ENCODE data around the gene MAGI3. TPM values are rescaled to one million over a fixed set of nuclear protein-coding genes. Genes with fewer than 3 reads are reported as not detected.

The MAGI3 gene
- total RNA-seq, 1 donor from 2014 or later, result 4.6 TPM

DNA sequence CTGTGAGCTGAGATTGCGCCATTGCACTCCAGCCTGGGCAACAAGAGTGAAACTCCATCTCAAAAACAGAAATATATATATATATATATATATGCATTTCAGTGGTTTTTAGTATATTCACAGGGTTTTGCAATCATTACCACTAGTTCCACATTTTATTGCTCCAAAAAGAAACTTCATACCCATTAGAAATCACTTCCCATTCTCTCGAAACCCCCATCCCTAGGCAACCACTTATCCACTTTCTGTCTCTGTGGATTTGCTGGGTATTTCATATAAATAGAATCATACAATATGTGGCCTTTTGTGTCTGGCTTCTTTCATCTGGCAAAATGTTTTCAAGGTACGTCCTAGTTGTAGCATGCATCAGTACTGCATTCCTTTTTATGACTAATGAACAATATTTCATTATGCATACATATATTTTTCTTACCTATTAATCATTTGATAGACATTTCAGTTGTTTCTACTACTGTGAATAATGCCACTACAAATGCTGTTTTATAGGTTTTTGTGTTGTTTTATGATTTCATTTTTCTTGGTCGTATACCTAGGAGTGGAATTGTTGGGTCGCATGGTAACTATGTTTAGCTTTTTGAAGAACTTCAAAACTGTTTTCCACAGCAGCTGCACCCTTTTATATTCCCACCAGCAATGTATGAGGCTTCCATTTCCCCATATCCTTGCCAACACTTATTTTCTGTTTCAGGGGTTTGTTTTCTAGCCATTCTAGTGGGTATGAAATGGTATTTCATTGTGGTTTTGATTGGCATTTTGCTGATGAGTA lies 273.0 kb downstream of the MAGI3 start:
- intact Hi-C loops (cut with DNase I), result no loop called here
- ATAC-seq (no peak), DNase-seq (ENCODE audit: missing footprints) (no peak)

DNA sequence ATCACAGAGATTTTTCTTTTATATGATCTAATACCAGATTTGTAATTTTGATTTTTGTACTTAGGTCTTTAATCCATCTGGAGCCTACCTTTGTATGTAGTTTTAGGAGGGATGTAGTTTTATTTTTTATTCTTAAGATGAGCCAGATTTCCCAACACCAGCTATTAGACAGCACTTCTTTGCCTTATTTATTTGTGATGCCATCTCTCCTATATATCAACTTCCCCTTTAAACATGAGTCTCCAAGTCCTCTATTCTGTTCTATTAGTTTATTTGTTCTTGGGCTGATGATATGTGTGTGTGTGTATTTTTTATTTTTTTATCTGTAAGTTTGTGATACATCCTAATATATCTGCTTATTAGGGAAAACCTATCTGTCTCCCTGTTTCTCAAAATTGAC lies 274.8 kb downstream of the MAGI3 start:
- intact Hi-C loops (cut with DNase I), result no loop called here
- DNase-seq (ENCODE audit: missing footprints) (no peak), ATAC-seq (no peak)

DNA sequence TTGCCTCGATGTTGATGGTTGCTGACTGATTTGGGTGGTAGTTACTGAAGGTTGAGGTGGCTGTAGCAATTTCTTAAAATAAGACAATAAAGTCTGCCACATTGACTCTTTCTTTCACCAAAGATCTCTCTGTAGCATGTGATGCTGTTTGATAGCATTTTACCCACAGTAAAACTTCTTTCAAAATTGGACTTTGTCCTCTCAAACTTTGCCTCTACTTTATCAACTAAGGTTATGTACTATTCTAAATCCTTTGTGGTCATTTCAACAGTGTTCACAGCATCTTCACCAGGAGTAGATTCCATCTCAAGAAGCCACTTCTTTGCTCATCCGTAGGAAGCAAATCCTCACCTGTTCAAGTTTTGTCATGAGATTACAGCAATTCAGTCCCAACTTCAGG lies 275.8 kb downstream of the MAGI3 start:
- ATAC-seq, result no peak
- no peak for DNase-seq (ENCODE audit: missing footprints)
- intact Hi-C loops (cut with DNase I), result no loop called here

DNA sequence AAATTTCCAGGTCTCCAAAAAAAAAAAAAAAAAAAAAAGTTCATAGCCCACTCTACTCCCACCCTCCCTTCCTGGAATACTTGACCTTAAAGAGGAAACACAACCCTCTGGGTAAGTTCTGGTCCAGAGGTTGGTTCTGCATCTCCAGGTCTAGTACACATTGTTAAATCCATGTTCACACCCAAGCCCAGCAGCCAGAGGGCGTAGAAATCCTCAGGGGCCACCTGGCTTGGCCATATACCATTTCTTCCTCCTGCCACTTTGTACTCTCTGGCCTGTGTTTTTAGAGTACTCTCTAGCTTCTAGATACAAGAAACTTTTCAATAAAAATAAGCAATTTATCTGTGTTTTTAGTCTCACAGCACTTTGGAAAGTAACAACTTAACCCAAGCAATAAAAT lies 279.7 kb downstream of the MAGI3 start:
- DNase-seq (ENCODE audit: missing footprints) (no peak), ATAC-seq (no peak)
- intact Hi-C loops (cut with DNase I), result no loop called here

DNA sequence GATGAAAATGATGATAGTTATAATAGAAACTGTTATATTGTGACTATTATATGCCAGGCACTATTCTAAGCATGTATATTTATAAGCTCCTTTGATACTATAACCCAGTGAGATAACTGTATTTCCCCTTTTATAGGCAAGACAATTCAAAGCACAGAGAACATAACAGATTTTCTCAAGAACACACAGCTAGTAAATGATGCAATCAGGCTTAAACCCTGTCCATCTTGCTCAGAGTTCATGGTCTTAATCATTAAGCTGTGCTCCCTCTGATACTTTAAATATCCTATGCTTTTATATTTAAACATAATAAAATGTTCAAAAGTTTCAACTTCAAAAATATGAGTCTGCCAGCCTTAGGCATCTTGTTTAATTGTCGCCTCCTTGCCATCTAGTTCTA lies 280.3 kb downstream of the MAGI3 start:
- ATAC-seq (no peak), DNase-seq (ENCODE audit: missing footprints) (no peak)
- intact Hi-C loops (cut with DNase I), result no loop called here

- DNase-seq (ENCODE audit: missing footprints) (no peak), ATAC-seq (no peak)
- intact Hi-C loops (cut with DNase I), result no loop called here
Observed at GRCh38 chr1:113672491-113672890, 282.2 kb downstream of the MAGI3 start.

- intact Hi-C loops (cut with DNase I), result no loop called here
- ATAC-seq (no peak), DNase-seq (ENCODE audit: missing footprints) (no peak)
Observed at GRCh38 chr1:113674591-113674990, 284.3 kb downstream of the MAGI3 start.

- DNase-seq (ENCODE audit: missing footprints) (no peak), ATAC-seq (no peak)
- intact Hi-C loops (cut with DNase I), result loop anchor here (5.0 kb wide), 3 partner anchors 288 to 958 kb away; partner anchors contain the start of genes LRIG2 and PPM1J
Observed at GRCh38 chr1:113675302-113675701, 285.0 kb downstream of the MAGI3 start.

GRCh38 chr1:113676524-113676923 lies 286.2 kb downstream of the MAGI3 start:
- DNase-seq (ENCODE audit: missing footprints) (no peak), ATAC-seq (no peak)
- intact Hi-C loops (cut with DNase I), result loop anchor here (2.0 to 5.0 kb wide), 4 partner anchors 289 to 959 kb away; partner anchors contain the start of genes LRIG2 and PPM1J

DNA sequence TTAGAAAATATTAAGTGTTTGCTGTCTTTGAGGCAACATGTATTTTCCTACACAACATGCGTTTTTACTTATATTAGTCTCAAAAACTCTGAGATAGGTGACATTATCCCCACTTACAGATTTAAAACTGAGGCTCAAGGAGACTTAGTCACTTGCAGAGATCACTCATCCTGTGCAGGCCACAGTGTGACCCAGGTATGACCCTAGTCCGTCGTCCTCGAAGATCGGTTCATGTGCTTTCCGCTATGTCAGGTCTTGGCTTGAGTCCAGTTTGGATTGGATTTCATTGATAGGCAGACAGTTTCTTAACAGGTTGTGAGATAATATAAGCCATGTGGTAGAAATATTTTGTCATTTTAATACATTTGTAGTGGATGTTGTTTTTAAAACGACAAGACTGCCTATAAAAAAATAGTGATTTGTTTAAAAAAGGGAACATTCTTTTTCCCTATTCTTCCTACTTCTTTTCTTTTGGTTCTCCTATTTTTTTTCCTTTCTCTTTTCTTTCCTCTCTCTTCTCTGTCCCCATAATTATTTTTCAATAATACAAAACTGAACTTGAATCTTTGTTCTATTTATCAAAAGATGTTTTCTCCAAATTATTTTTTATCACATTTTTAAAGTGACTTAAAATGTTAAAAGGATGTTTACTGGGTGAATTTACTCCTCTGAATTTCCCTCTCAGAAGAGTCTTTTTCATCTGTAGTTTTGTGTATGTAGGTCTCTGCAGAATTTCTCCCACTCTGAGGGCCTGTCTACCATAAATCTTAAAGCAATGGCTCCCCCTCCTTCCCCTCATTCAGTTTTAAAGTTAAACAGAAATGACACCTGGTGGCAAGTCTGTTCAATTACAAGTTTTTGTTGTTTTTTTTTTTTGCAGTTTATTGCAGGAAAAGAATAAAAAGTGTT lies 287.2 kb downstream of the MAGI3 start:
- peak; percentile 50 for ATAC-seq
- DNase-seq (ENCODE audit: missing footprints), result no peak
- intact Hi-C loops (cut with DNase I), result loop anchor here (2.0 to 5.0 kb wide), 4 partner anchors 290 to 960 kb away; partner anchors contain the start of genes LRIG2 and PPM1J

DNA sequence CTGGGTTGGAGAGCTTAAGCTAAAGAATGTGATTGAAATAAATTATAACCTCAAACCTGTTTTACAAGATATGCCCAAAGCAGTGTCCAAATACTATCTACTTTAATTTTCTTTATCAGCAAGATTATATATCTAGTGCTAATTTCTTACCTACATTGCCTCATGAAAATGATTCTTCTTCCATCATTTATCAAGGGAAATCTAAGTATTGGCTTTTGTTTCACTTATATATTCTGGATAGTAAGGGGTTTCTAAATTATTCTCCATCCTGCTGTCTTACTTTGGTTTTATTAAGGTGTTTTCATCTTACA lies 287.8 kb downstream of the MAGI3 start:
- intact Hi-C loops (cut with DNase I), result loop anchor here (5.0 kb wide), 3 partner anchors 291 to 961 kb away; partner anchors contain the start of genes LRIG2 and PPM1J
- no peak for ATAC-seq
- no peak for DNase-seq (ENCODE audit: missing footprints)

GRCh38 chr1:113681596-113682337 lies 291.5 kb downstream of the MAGI3 start:
- DNase-seq (ENCODE audit: missing footprints) (no peak), ATAC-seq (no peak)
- intact Hi-C loops (cut with DNase I), result no loop called here

DNA sequence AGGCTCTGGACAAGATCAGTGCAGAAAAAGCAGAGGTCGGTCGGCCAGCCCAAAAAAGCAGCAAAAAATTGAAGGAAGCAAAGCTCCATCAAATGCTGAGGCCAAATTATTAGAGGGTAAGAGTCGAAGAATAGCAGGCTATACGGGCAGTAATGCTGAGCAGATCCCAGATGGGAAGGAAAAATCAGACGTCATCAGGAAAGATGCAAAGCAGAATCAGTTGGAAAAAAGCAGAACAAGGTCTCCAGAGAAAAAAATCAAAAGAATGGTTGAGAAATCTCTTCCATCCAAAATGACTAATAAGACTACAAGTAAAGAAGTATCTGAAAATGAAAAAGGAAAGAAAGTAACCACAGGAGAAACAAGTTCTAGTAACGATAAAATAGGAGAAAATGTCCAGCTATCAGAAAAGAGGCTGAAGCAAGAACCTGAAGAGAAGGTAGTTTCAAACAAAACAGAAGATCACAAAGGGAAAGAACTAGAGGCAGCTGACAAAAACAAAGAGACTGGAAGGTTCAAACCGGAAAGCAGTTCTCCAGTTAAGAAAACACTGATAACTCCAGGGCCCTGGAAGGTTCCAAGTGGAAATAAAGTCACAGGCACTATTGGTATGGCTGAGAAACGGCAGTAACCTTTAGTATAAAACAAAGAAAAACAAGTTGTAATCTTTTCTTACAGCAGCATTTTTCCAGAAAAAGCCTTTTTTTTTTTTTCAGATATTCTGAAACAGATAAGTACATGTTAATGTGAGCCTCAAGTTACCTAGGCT lies 293.3 kb downstream of the MAGI3 start:
- ATAC-seq (peak; percentile 82), DNase-seq (ENCODE audit: missing footprints) (no peak)
- intact Hi-C loops (cut with DNase I), result no loop called here

DNA sequence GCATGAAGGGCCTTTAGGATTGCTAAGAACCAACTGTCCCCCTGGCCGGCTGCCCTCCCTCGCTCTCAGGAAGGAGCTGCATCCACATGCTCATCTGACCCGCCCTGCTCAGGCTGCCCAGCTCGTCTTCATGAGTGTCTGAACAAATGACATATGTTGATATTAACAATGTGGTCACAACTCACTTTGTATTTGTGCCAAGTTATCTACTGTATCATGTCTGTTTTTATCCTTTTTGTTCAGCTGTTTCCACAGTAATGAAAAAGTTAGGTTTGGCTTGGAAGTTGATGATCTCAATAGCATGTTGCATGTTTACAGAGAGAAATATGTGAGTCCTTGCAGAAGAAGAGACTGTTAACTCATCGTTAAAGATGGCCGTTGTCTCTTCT lies 293.8 kb downstream of the MAGI3 start:
- DNase-seq (ENCODE audit: missing footprints), result peak; percentile 81
- intact Hi-C loops (cut with DNase I), result no loop called here
- peak; percentile 84 for ATAC-seq

DNA sequence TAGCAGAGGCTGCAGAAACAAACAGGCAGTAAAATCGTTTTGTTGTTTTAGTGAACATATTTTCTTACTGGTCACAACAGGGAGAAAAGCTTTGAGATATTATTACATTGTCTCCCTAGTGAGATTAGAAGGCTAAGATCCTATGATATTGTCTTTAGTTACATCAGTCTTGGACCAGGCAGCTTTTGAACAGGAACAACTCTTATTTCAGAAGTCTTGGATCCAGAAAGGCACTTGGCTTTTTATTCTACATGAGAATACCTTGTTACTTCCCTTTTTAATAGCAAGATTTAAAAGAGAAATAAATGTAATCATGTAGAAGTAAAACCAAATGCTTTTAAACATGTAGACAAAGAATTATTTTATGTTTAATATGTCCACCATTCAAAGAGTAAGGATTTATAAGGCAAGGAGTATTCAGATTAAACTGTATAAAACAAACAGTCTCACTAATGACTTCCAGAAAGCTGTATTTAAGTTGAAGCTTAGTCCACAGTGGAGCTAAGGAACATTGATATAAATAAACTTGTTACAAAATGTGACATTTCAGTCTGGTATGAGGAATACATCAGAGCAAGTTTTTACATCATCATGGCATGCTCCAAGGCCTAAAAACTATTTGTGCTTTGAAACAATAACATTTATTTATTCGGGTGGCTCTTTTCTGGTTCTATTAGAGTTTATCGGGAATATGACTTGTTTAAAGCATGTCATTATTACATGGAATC lies 296.7 kb downstream of the MAGI3 start:
- no peak for DNase-seq (ENCODE audit: missing footprints)
- intact Hi-C loops (cut with DNase I), result no loop called here
- ATAC-seq, result no peak

GRCh38 chr1:113691184-113691583 lies 300.9 kb downstream of the MAGI3 start:
- intact Hi-C loops (cut with DNase I), result no loop called here
- DNase-seq (ENCODE audit: missing footprints) (no peak), ATAC-seq (no peak)

DNA sequence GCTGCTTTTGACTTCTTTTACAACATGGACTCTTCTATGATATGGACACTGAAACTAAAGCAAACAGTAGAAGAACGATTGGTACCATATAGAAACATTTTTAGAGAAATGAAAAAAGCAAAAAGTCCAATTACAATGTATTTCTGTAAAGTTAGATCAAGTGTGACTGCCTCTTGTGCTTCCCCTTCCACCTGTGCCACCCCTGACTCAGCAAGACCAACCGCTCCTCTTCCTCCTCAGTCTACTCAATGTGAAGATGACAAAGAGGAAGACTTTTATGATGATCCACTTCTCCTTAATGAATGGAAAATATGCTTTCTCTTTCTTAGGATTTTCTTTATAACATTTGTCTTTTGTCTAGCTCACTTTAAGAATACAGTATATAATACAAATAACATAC lies 302.0 kb downstream of the MAGI3 start:
- ATAC-seq (no peak), DNase-seq (ENCODE audit: missing footprints) (no peak)
- intact Hi-C loops (cut with DNase I), result no loop called here
